Myocyte (in vitro differentiated cells): Measurements from ENCODE around the gene LAYN. TPM values are rescaled to one million over a fixed set of nuclear protein-coding genes. Genes with fewer than 3 reads are reported as not detected.
A peak's percentile ranks its signal among the peaks of the same experiment; 100 is the strongest.

Experiments used
- DNase-seq: peaks from one replicate; pipeline ENCODE4 v3.0.0-alpha.2; 2012; ENCODE audit warnings: low read depth
- total RNA-seq: library from RNA; depleted of rRNA; stranded (reverse); fragments of >200 nt; gene quantifications from 2 replicates; pipeline ENCODE4 v1.2.3, GENCODE V29; 2014

The LAYN gene
- total RNA-seq, 1 donor from 2014 or later, result 15.0 TPM

DNA sequence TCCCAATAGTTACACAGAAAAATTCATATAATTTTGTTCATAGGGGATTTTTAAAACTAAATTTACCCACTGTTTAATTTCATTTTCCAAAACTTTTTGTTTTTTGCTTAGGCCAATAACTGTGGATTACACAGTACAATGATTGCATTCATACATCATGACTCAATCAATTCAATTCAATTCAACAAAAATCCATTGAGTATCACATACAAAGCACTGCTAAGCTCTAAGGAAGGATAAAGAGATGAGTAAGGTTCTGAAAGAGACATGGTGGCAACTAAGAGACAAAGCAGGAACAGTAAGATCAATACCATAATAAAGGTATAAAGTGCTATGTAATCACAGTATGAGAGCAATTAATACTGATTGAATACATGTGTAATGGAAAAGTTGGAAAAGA, 9.4 kb upstream of the LAYN start:
- DNase-seq, result no peak

- peak; percentile 87 for DNase-seq
These were observed 8.7 kb upstream of the LAYN start for GRCh38 chr11:111531687-111532364.

- DNase-seq, result no peak
These were observed 8.2 kb upstream of the LAYN start for GRCh38 chr11:111532365-111532709.

GRCh38 chr11:111535281-111535680, 5.2 kb upstream of the LAYN start:
- DNase-seq, result no peak

DNA sequence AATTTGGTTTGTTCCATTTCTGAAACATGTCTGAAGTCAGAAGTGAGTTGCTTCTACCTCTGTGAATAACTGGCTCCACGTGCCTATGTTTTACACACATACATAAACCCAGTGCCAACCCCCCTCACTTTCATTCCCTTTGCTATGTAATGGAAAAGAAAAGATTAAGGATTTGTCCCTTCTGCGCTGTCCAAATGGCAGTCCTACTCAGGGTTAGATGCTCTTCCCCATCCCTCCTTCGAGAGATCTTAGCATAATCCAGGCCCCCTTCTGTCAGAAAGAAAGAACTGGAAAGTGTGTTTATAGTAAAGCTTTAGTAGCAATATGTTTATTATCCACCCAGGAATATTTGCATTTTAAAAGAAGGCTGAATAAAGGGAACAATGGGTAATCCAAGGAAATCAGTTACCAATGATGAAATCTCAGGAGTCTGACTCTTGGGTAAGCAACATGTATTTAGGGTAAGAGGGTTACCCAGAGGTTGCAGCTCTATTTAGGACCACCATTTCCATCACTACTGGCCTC, 3.1 kb upstream of the LAYN start:
- DNase-seq, result no peak

DNA sequence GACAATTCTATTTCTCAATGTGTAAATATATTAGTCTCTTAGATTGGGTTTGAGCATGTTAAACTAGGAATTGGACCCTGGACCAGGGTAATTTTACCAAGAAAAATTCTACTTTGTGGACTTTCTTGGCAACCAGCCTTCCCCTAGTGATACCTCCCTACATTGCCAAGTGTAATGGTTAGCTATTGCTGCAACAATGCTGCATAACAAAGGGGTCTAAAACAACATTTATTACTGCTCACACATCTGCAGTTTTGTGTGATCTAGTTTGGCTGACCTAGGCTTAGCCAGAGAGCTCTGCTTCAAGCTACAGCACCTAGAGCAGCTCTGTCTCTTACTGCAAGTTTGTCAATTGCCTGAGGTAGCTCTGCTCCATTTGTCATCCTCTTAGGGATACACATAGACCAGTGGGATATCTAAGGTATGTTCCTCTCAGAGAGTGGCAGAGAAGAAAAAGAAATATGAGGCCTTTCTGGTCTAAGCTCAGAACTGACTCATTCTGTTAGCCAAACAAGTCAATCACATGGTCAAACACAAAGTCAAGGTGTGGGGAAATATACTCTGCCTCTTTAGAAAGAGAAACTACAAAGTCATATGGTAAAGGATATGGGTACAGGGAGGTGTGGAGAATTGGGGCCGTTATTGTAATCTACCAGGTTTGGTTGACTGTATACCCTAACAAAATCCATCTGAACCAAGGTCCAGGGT, 2.0 kb upstream of the LAYN start:
- no peak for DNase-seq

GRCh38 chr11:111539426-111540113, 950 bp upstream of the LAYN start:
- no peak for DNase-seq

GRCh38 chr11:111540937-111541253, 375 bp downstream of the LAYN start:
- DNase-seq, result no peak

DNA sequence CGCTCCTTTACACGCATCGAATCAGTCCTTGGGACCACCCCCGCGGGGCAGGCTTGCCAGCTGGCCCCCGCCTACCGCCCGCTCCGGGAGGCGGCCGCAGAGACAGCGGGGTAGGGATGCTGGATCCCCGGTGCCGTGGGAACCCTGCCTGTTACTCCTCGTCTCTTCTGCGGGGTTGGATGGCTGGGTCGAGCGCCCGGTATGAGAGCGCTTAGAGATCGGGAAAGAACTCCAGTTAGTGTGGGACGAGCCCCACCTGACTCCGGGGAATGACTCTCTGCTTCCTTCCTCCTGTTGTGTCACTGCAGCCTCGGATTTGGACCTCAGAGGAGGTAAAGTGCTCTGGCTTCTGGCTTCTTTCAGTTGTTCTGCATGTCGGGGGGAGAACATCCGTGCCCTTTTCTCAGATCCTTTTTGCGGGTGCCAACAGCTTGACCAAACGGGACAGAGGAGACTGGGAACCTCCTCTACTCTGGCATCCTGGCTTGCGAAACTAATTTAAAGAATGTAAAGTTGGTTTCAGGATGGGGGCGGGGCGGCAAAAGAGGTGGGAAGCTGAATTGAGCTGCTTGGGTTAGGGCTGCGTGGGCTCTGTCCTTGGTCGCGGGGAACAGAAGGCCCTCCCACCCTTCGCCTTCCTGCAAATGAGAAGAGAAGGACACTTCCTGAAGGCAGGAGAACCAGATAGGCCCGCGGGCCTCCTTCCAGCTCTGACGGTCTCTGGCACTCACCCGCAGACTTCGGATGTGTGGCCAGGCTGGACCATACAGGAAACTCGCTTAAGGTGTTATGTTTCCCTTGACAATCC, 938 bp downstream of the LAYN start:
- peak; percentile 41 for DNase-seq

- DNase-seq, result no peak
These were observed 2.2 kb downstream of the LAYN start for GRCh38 chr11:111542606-111543275.

- no peak for DNase-seq
These were observed 8.0 kb downstream of the LAYN start for GRCh38 chr11:111548525-111548924.

- DNase-seq, result peak; percentile 67
These were observed 8.8 kb downstream of the LAYN start for GRCh38 chr11:111549196-111549868.

GRCh38 chr11:111549869-111550203, 9.3 kb downstream of the LAYN start:
- no peak for DNase-seq

DNA sequence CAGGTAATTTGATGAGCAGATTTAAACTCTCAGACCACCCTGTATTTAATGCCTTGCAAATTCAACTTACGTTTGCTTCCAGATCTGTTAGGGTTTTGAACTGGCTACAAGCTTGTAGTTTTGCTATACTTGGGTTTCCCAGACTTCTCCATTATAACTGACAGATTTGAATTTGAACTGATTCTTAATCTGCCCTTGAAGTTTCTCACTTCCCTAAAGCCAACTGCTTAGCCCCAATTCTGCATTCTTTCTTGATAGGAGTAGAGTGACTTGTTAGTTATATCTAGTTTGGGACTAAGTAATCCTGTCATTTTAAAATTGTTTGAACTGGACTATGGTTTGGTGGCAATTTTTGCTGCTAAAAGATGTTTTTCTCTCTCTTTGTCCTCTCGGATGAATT, 9.7 kb downstream of the LAYN start:
- no peak for DNase-seq

- no peak for DNase-seq
These were observed 14.0 kb downstream of the LAYN start for GRCh38 chr11:111554532-111554931.

GRCh38 chr11:111555255-111555654, 14.7 kb downstream of the LAYN start:
- DNase-seq, result peak; percentile 81

GRCh38 chr11:111557425-111558111, 17.0 kb downstream of the LAYN start:
- peak; percentile 59 for DNase-seq

DNA sequence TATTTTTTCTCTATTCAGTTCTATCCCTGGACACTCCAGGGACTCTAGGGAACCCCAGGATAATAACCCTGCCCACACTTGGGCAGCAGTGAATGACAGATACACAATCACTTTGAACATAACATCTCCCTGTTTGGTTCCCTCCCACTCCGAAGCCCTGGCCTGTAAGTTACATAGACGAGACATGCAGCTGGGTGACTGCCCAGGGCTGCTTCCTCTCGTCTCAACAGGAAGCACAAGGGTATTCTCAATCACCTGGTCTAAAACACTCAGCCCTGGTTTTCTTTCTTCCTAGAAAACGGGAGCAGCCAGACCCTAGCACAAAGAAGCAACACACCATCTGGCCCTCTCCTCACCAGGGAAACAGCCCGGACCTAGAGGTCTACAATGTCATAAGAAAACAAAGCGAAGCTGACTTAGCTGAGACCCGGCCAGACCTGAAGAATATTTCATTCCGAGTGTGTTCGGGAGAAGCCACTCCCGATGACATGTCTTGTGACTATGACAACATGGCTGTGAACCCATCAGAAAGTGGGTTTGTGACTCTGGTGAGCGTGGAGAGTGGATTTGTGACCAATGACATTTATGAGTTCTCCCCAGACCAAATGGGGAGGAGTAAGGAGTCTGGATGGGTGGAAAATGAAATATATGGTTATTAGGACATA, 19.4 kb downstream of the LAYN start:
- DNase-seq, result no peak

DNA sequence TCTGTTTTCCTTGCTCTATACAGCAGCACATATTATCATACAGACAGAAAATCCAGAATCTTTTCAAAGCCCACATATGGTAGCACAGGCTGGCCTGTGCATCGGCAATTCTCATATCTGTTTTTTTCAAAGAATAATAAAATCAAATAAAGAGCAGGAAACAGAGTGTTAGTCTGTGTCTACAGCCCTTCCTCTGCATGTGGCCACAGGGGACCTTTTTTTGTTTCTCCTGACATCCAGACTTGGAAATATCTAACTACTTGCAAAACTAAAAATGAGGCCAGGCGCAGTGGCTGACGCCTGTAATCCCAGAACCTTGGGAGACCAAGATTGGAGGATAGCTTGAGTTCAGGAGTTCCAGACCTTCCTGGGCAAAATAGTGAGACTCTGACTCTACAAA, 20.3 kb downstream of the LAYN start:
- DNase-seq, result no peak
